ENCODE data around the gene OIT3.

DNA sequence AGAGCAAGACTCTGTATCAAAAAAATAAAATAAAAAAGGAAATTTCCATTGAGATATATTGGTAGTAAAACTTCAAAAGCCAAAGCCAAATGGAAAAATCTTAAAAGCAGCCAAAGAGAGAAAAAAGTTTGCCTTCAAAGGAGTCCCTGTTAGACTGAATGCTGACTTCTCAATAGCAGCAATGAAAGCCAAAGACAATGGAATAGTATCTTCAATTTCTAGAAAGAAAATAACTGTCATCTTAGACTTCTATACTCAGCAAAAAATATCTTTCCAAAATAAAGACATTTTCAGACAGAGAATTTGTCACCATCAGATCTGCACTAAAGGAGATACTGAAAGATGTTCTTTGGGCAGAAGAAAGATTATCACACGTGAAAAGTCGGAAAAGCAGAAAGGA is 14.3 kb upstream of the OIT3 start:
- no peak for TF ChIP-seq EZH2 (IDR thresholded peaks at IDR 0.05; ENCODE audit: insufficient read depth, poor library complexity, severe bottlenecking)
- no peak for TF ChIP-seq EZH2phosphoT487 (IDR thresholded peaks at IDR 0.05; ENCODE audit: insufficient read depth, low read depth)
